GM12892 (cell line): ENCODE data around the gene PVALB.

Experiments
- POLR2A ChIP-seq: IDR thresholded peaks from 2 replicates; pipeline ENCODE4 v1.6.1; 2011; ENCODE audit warnings: low read depth, low read length, control low read depth
- TAF1 ChIP-seq: IDR thresholded peaks from 2 replicates; pipeline ENCODE4 v1.6.1; 2011; ENCODE audit warnings: low read depth, mild to moderate bottlenecking, control low read depth, low read length, borderline replicate concordance

GRCh38 chr22:36815558-36816338 lies 1.1 kb downstream of the PVALB start:
- no peak for TF ChIP-seq POLR2A
- no peak for TF ChIP-seq TAF1
